Mesenchymal stem cell (in vitro differentiated cells and primary cell): ENCODE measurements around the gene PTGR3.

Experiments used
- DNase-seq: peaks from one replicate; pipeline ENCODE4 v3.0.0-alpha.2; 2013
- H2AFZ ChIP-seq: one replicate; pipeline ENCODE4 v1.6.1; 2013; ENCODE audit warnings: low read depth, mild to moderate bottlenecking, control low read depth, inconsistent platforms, low read length, moderate library complexity
- H2AK5ac ChIP-seq: 2 replicates; pipeline ENCODE4 v1.6.1; 2013; ENCODE audit warnings: low read length, moderate library complexity, mild to moderate bottlenecking, inconsistent platforms; ENCODE audit not compliant: severe bottlenecking
- H2BK120ac ChIP-seq: one replicate; pipeline ENCODE4 v1.6.1; 2013; ENCODE audit warnings: low read depth, mild to moderate bottlenecking, inconsistent platforms, low read length, moderate library complexity
- H2BK12ac ChIP-seq, 2 experiments: one replicate each; pipeline ENCODE4 v1.6.1; 2013; ENCODE audit warnings: inconsistent platforms in 2 of 2, low read length in 2 of 2, mild to moderate bottlenecking in 2 of 2, moderate library complexity in 2 of 2, control low read depth in 1 of 2
- H2BK15ac ChIP-seq: one replicate; pipeline ENCODE4 v1.6.1; 2013; ENCODE audit warnings: mild to moderate bottlenecking, low read depth, inconsistent platforms; ENCODE audit not compliant: poor library complexity, severe bottlenecking
- H2BK5ac ChIP-seq: 2 replicates; pipeline ENCODE4 v1.6.1; 2013; ENCODE audit warnings: low read depth, mild to moderate bottlenecking, low read length, control low read depth, inconsistent platforms; ENCODE audit not compliant: poor library complexity, severe bottlenecking
- H3K14ac ChIP-seq, 2 experiments: one replicate each; pipeline ENCODE4 v1.6.1; 2013; ENCODE audit warnings: inconsistent platforms in 2 of 2, low read length in 2 of 2, control low read depth in 1 of 2, mild to moderate bottlenecking in 1 of 2, moderate library complexity in 1 of 2
- H3K18ac ChIP-seq, 2 experiments: one replicate each; pipeline ENCODE4 v1.6.1; 2013; ENCODE audit warnings: inconsistent platforms in 2 of 2, low read length in 2 of 2, control low read depth in 1 of 2, low read depth in 1 of 2, mild to moderate bottlenecking in 1 of 2
- H3K23ac ChIP-seq, 2 experiments: one replicate each; pipeline ENCODE4 v1.6.1; 2013; ENCODE audit warnings: inconsistent platforms in 2 of 2, low read length in 2 of 2, mild to moderate bottlenecking in 2 of 2, moderate library complexity in 2 of 2, control low read depth in 1 of 2
- H3K27ac ChIP-seq: 2 replicates; pipeline ENCODE4 v1.5.1; 2013; ENCODE audit warnings: mild to moderate bottlenecking, moderate library complexity, low read length, control low read depth, inconsistent platforms; ENCODE audit not compliant: poor library complexity, severe bottlenecking
- H3K27me3 ChIP-seq, 2 experiments: 2 replicates each; pipeline versions ENCODE4 v1.6.1 to v1.7.0; 2013; ENCODE audit warnings: low read length in 2 of 2, mild to moderate bottlenecking in 2 of 2, moderate library complexity in 2 of 2, control low read depth in 1 of 2, inconsistent platforms in 1 of 2; ENCODE audit not compliant: control insufficient read depth in 1 of 2, insufficient read depth in 1 of 2
- H3K36me3 ChIP-seq, 2 experiments: 2 replicates each; pipeline versions ENCODE4 v1.6.1 to v1.7.0; 2013; ENCODE audit warnings: low read length in 2 of 2, control low read depth in 1 of 2, inconsistent platforms in 1 of 2, low read depth in 1 of 2, mild to moderate bottlenecking in 1 of 2; ENCODE audit not compliant: insufficient read depth in 2 of 2, control insufficient read depth in 1 of 2
- H3K4ac ChIP-seq, 2 experiments: one replicate each; pipeline ENCODE4 v1.6.1; 2013; ENCODE audit warnings: inconsistent platforms in 2 of 2, low read length in 2 of 2, mild to moderate bottlenecking in 2 of 2, moderate library complexity in 2 of 2, control low read depth in 1 of 2, low read depth in 1 of 2
- H3K4me1 ChIP-seq: 2 replicates; pipeline ENCODE4 v1.6.1; 2013; ENCODE audit warnings: low read depth, low read length, control low read depth; ENCODE audit not compliant: control insufficient read depth, insufficient read depth
- H3K4me2 ChIP-seq: 2 replicates; pipeline ENCODE4 v1.6.1; 2013; ENCODE audit warnings: low read length, mild to moderate bottlenecking, inconsistent platforms; ENCODE audit not compliant: poor library complexity, severe bottlenecking
- H3K4me3 ChIP-seq, 2 experiments: 2 replicates each; pipeline versions ENCODE4 v1.5.1 to v1.7.0; 2013; ENCODE audit warnings: low read length in 2 of 2, mild to moderate bottlenecking in 2 of 2, control low read depth in 1 of 2, low read depth in 1 of 2; ENCODE audit not compliant: insufficient read depth in 1 of 2
- H3K79me1 ChIP-seq: replicated peaks from 2 replicates; pipeline ENCODE4 v1.6.1; 2013; ENCODE audit warnings: mild to moderate bottlenecking, control low read depth, low read length, inconsistent platforms; ENCODE audit not compliant: poor library complexity, severe bottlenecking
- H3K9ac ChIP-seq: 2 replicates; pipeline ENCODE4 v1.7.0; 2013; ENCODE audit warnings: mild to moderate bottlenecking, low read length, moderate library complexity
- H3K9me3 ChIP-seq: 2 replicates; pipeline ENCODE4 v1.7.0; 2013; ENCODE audit warnings: mild to moderate bottlenecking, low read length; ENCODE audit not compliant: control insufficient read depth
- H4K8ac ChIP-seq: one replicate; pipeline ENCODE4 v1.6.1; 2013; ENCODE audit warnings: inconsistent platforms, mild to moderate bottlenecking, low read length, moderate library complexity
- H4K91ac ChIP-seq: one replicate; pipeline ENCODE4 v1.6.1; 2013; ENCODE audit warnings: mild to moderate bottlenecking, low read length, inconsistent platforms
- WGBS: methylation state at CpG from one replicate; pipeline ENCODE4 v1.1.7; 2013; ENCODE audit warnings: mixed read lengths; 5-methylcytosine and 5-hydroxymethylcytosine counted together

Gene PTGR3

GRCh38 chr18:75206452-75207309, 2.3 kb downstream of the PTGR3 start:
- Histone ChIP-seq H4K8ac (no peak overlapping the region), H2BK12ac (no peak overlapping the region), H4K91ac (peak overlapping the region; percentile 36), H3K27me3 (peaks cover 0 to 49% of the 10 kb centered on the region in 2 experiments), H3K4ac (no peak overlapping the region), H2BK5ac (no peak overlapping the region), H3K4me3 (peak overlapping the region in 1 of 2 experiments; percentile 95), H3K14ac (no peak overlapping the region), H3K4me1 (peaks cover 30% of the 10 kb centered on the region), H3K36me3 (peaks cover under 1 to 3% of the 10 kb centered on the region in 2 experiments), H3K23ac (no peak overlapping the region), H2AFZ (no peak overlapping the region), H3K4me2 (no peak overlapping the region), H2AK5ac (no peak overlapping the region), H3K9ac (peak overlapping the region; percentile 89), H3K18ac (no peak overlapping the region), H3K79me1 (peaks cover 27% of the 10 kb centered on the region), H3K9me3 (no peaks in the 10 kb centered on the region), H2BK15ac (no peak overlapping the region), H2BK120ac (no peak overlapping the region), H3K27ac (no peak overlapping the region)
- DNase-seq, result no peak
- 27% methylated on average over 9 of the region's 14 CpGs for WGBS

DNA sequence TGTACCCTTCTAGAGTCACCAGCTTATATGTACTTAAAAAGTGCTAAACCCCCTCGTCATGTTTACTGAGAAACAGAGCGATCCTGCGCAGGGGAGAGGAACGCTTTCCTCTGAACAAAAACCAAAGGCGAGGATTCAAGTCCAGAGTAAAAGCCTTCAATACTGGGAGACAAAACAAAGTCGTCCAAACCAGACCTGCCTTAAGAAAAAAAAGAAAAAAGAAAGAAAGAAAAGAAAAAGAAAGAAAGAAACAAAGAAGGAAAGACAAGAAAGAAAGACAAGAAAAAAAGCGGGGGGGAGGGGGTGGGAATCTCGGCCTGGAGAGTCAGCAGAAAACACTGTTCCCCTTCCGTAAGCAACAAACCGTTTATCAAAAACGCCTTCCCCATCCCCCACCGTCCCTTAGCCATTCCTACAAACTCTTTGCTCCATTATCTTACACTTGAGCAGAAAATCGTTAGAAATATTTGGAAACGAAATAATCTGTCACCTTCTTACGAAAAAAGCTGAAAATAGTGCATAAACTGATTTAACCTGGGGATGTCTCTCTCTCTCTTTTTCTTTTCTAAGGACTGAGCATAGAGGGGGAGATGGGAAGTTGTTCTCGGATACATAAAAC, 3.3 kb downstream of the PTGR3 start:
- Histone ChIP-seq H3K79me1 (peaks cover 27% of the 10 kb centered on the region), H3K27ac (no peak overlapping the region), H2BK12ac (no peak overlapping the region), H4K8ac (no peak overlapping the region), H4K91ac (no peak overlapping the region), H3K4ac (no peak overlapping the region), H3K9ac (peak overlapping the region; percentile 89), H3K23ac (no peak overlapping the region), H3K4me3 (peak overlapping the region in 1 of 2 experiments; percentile 95), H2BK15ac (no peak overlapping the region), H3K4me1 (peaks cover 30% of the 10 kb centered on the region), H3K18ac (no peak overlapping the region), H2AK5ac (no peak overlapping the region), H3K9me3 (no peaks in the 10 kb centered on the region), H3K4me2 (peak overlapping the region; percentile 78), H2BK5ac (no peak overlapping the region), H2BK120ac (no peak overlapping the region), H2AFZ (no peak overlapping the region), H3K27me3 (peaks cover 0 to 49% of the 10 kb centered on the region in 2 experiments), H3K14ac (no peak overlapping the region), H3K36me3 (peaks cover 3% of the 10 kb centered on the region in 2 experiments)
- 2% methylated on average over 9 of the region's 16 CpGs for WGBS
- DNase-seq, result peak; percentile 36

DNA sequence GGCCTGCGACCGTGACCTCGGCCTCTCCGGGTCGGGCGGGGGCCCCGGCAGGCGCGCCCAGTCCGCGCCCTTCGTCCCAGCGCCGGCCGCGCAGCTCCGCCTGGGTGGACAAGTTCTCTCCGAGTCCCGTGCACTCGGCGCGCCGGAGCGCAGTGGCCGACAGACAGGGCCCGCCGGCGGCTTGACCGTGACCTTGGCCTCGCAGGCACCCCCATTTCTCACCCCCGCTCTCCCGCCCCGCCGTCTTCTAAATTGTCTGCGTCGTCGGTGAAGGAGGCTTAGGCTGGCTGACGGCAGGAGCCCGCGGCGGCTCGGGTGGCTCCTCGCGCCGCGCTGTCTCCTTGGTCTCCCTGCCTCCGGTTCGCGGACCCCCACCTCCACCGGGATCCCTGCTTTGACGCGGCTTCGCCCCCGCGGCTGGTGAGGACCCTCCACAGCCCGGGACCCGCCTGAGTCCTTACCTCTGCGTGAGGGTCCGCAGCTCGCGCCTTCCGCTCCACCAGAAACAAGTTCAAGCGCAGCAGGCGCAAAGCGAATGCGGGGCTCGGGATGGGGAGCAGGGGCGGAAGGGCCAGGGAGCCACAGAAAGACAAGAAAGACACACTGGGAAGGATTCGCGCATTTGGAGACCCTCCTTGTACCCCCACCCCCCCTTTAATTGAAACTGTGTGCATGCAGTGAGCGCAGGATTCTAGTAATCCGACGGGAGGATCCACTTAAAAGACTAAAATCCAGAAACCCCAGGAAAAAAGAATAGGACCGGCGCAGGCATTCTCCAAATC, 4.0 kb downstream of the PTGR3 start:
- Histone ChIP-seq H2BK15ac (no peak overlapping the region), H3K4me1 (peaks cover 30% of the 10 kb centered on the region), H3K79me1 (peaks cover 27% of the 10 kb centered on the region), H4K8ac (no peak overlapping the region), H2BK120ac (no peak overlapping the region), H3K27me3 (peaks cover 0 to 49% of the 10 kb centered on the region in 2 experiments), H3K27ac (no peak overlapping the region), H3K4ac (no peak overlapping the region), H2BK12ac (peak overlapping the region in 1 of 2 experiments; percentile 70), H3K36me3 (peaks cover 8 to 9% of the 10 kb centered on the region in 2 experiments), H3K4me3 (peak overlapping the region in 1 of 2 experiments; percentile 95), H2AFZ (peak overlapping the region; percentile 47), H2AK5ac (no peak overlapping the region), H2BK5ac (no peak overlapping the region), H3K14ac (peak overlapping the region in 1 of 2 experiments; percentile 21), H3K4me2 (peak overlapping the region; percentile 78), H3K18ac (peak overlapping the region in 1 of 2 experiments; percentile 44), H3K9me3 (no peaks in the 10 kb centered on the region), H3K9ac (peak overlapping the region; percentile 89), H4K91ac (no peak overlapping the region), H3K23ac (peak overlapping the region in 1 of 2 experiments; percentile 96)
- 2% methylated on average over 64 of the region's 75 CpGs for WGBS
- peak; percentile 29 for DNase-seq
